GM10248 (cell line): ENCODE results near the gene SRRT.
"Not testable (repeated sequence)": the region's sequence is repeated elsewhere in the genome, so short reads cannot be mapped to it uniquely, and the experiment has no call there.

Experiments
- CTCF ChIA-PET: fragments of 300-600 bp; sonication (Branson Sonifier 250); formaldehyde crosslinking; extraction: SDS; loops from one replicate; lab custom pipeline; 2021; ENCODE audit warnings: antibody characterized with exemption; lab: Yijun Ruan, JAX
- POLR2A ChIA-PET: fragments of 350-650 bp; sonication (Branson Sonifier 250); formaldehyde crosslinking; extraction: SDS; loops from one replicate; lab custom pipeline; 2020; ENCODE audit warnings: antibody characterized with exemption; lab: Yijun Ruan, JAX
- DNase-seq: peaks from one replicate; pipeline ENCODE4 v3.0.0; 2012; ENCODE audit errors: extremely low spot score
- CTCF ChIP-seq: IDR thresholded peaks from 2 replicates; pipeline ENCODE4 v1.5.1; 2012; ENCODE audit warnings: mild to moderate bottlenecking, low read depth; ENCODE audit errors: extremely low read depth, missing control alignments, control extremely low read depth

SRRT gene

DNA sequence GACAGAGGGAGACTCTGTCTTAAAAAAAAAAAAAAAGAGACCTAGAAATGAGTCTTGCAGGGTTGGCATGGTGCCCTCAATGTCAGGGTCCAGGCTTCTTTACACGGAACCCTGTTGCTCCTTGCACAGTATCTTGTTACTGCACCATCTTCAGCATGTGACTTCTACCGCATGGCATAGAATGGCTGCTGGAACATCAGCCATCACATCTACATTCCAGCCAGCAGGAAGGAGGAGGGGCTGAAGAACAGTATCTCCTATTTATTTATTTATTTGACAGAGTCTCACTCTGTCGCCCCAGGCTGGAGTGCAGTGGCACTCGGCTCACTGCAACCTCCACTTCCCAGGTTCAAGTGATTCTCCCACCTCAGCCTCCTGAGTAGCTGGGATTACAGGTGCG is 24.5 kb downstream of the SRRT start:
- DNase-seq, result no peak
- TF ChIP-seq CTCF, result no peak
- POLR2A ChIA-PET, result no interaction called here
- CTCF ChIA-PET, result interaction anchor here (1.1 to 2.7 kb wide), 4 partner anchors 178 to 383 kb away, joined by 3 to 10 read pairs (median 6); no protein-coding TSS in a partner anchor

DNA sequence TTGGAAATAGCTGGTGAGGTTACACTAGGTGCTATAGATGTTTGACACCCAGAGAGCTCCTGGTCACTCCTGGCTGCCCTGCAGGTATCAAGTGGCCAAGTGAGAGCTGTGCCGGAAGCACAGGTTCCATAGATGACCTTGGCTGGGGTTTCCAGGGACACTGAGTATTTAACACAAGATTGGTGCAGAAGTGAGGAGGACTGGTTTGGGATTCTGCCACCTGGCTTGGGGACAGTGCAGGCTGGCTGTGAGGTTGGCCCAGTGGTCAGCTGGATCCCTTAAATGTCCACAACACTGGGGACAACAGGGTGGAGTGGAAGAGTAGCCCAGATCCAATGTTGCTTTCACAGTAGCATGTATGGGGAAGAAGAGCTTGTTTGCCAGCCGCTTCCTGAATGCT is 26.1 kb downstream of the SRRT start:
- POLR2A ChIA-PET, result interaction anchor here (0.7 kb wide), 1 partner anchor 145 kb away, joined by 4 read pairs; no protein-coding TSS in a partner anchor
- DNase-seq, result no peak
- TF ChIP-seq CTCF, result no peak
- CTCF ChIA-PET, result interaction anchor here (1.1 to 3.7 kb wide), 3 partner anchors 57 to 292 kb away, joined by 3 to 11 read pairs (median 5); no protein-coding TSS in a partner anchor

GRCh38 chr7:100901921-100902332 is 27.0 kb downstream of the SRRT start:
- TF ChIP-seq CTCF, result no peak
- POLR2A ChIA-PET, result interaction anchor here (0.7 to 1.0 kb wide), 2 partner anchors 180 to 224 kb away, joined by 3 read pairs; no protein-coding TSS in a partner anchor
- CTCF ChIA-PET, result interaction anchor here (1.1 to 3.7 kb wide), 3 partner anchors 56 to 291 kb away, joined by 3 to 11 read pairs (median 5); no protein-coding TSS in a partner anchor
- DNase-seq, result no peak

- POLR2A ChIA-PET, result interaction anchor here (1.0 kb wide), 1 partner anchor 179 kb away, joined by 3 read pairs; no protein-coding TSS in a partner anchor
- TF ChIP-seq CTCF, result no peak
- DNase-seq, result no peak
- CTCF ChIA-PET, result interaction anchor here (3.7 kb wide), 1 partner anchor 156 kb away, joined by 11 read pairs; no protein-coding TSS in a partner anchor
Measured at GRCh38 chr7:100902638-100903037, 27.7 kb downstream of the SRRT start.

GRCh38 chr7:100908512-100908911 is 33.6 kb downstream of the SRRT start:
- ChIA-PET POLR2A (no interaction called here), CTCF (no interaction called here)
- DNase-seq, result no peak
- no peak for TF ChIP-seq CTCF

DNA sequence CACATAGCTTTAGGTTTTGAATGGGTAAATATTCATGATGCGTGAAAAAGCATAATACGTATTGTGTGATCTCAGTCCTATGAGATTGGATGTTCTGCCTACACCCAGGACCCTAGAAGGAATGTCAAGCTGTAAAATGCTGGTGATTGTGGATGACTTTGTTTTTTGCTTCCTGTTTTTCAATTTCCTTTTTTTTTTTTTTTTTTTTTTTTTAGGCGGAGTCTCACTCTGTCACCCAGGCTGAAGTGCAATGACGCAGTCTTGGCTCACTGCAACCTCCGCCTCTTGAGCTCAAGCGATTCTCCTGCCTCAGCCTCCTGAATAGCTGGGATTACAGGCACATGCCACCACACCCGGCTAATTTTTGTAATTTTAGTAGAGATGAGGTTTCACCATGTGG is 35.5 kb downstream of the SRRT start:
- DNase-seq, POLR2A ChIA-PET: not testable (repeated sequence)
- CTCF ChIA-PET, result interaction anchor here (0.8 to 1.1 kb wide), 3 partner anchors 13 to 167 kb away, joined by 3 to 4 read pairs (median 3); no protein-coding TSS in a partner anchor

- DNase-seq, result no peak
- ChIA-PET CTCF (interaction anchor here (1.1 kb wide), 2 partner anchors 11 to 166 kb away, joined by 3 to 4 read pairs; no protein-coding TSS in a partner anchor), POLR2A (no interaction called here)
- no peak for TF ChIP-seq CTCF
Measured at GRCh38 chr7:100911484-100911883, 36.6 kb downstream of the SRRT start.
